Measurements from ENCODE around the gene C2. TPM values are rescaled to one million over a fixed set of nuclear protein-coding genes. Genes with fewer than 3 reads are reported as not detected.
"Not testable (repeated sequence)": the region's sequence is repeated elsewhere in the genome, so short reads cannot be mapped to it uniquely, and the experiment has no call there.

The C2 gene
- total RNA-seq, 2 donors from 2014 or later: 3.4 to 5.1 TPM

GRCh38 chr6:31971279-31971992 is 43.9 kb downstream of the C2 start:
- peaks cover 43% of the 10 kb centered on the region for H3K4me1 Mint-ChIP-seq (ENCODE audit: low read depth)
- DNase-seq (no peak), ATAC-seq (replicated peaks in 1 of 2) (no peak)
- peaks cover 2 to 6% of the 10 kb centered on the region in 2 donors for H3K36me3 Mint-ChIP-seq (ENCODE audit: insufficient read depth in 2 of 2)
- no peaks in the 10 kb centered on the region for H3K9me3 Mint-ChIP-seq
- peak overlapping the region; percentile 94 for H3K27ac Mint-ChIP-seq
- H3K27me3 Mint-ChIP-seq (ENCODE audit: low read depth): no peaks in the 10 kb centered on the region
- H3K4me3 Mint-ChIP-seq: peak overlapping the region; percentile 86 to 91

- Mint-ChIP-seq H3K27ac (peak within 1 kb of the TSS; percentile 94), H3K9me3 (no peaks in the 10 kb centered on the region), H3K4me3 (peak within 1 kb of the TSS; percentile 86 to 91), H3K4me1 (ENCODE audit: low read depth) (peaks cover 43% of the 10 kb centered on the region), H3K27me3 (ENCODE audit: low read depth) (no peaks in the 10 kb centered on the region), H3K36me3 (ENCODE audit: insufficient read depth in 2 of 2) (peaks cover 2 to 6% of the 10 kb centered on the region in 2 donors)
- peak; percentile 94 to 97 for ATAC-seq (replicated peaks in 1 of 2)
- DNase-seq: peak; percentile 98
Observed at GRCh38 chr6:31971993-31972708, 44.6 kb downstream of the C2 start, which contains the start of gene DXO. Gene DXO, minus strand, starts transcription at chr6:31972138. Its CDS starts 463 bp downstream, at chr6:31971675.

GRCh38 chr6:31972709-31973350 is 45.3 kb downstream of the C2 start:
- DNase-seq: no peak
- no peak for ATAC-seq (replicated peaks in 1 of 2)

GRCh38 chr6:31976065-31976464 is 48.5 kb downstream of the C2 start:
- H3K4me1 Mint-ChIP-seq (ENCODE audit: low read depth): peaks cover 38% of the 10 kb centered on the region
- not testable (repeated sequence) for H3K36me3 Mint-ChIP-seq (ENCODE audit: insufficient read depth in 2 of 2); H3K4me3 Mint-ChIP-seq; DNase-seq; H3K27me3 Mint-ChIP-seq (ENCODE audit: low read depth); H3K27ac Mint-ChIP-seq; ATAC-seq (replicated peaks in 1 of 2); H3K9me3 Mint-ChIP-seq

More at GRCh38 chr6:31972709-31973350, 45.3 kb downstream of the C2 start:
- peaks cover 43% of the 10 kb centered on the region for H3K4me1 Mint-ChIP-seq (ENCODE audit: low read depth)
- H3K9me3 Mint-ChIP-seq: no peaks in the 10 kb centered on the region
- H3K4me3 Mint-ChIP-seq: peak overlapping the region; percentile 86 to 91
- H3K36me3 Mint-ChIP-seq (ENCODE audit: insufficient read depth in 2 of 2): peaks cover 2 to 6% of the 10 kb centered on the region in 2 donors
- peak overlapping the region; percentile 94 for H3K27ac Mint-ChIP-seq
- no peaks in the 10 kb centered on the region for H3K27me3 Mint-ChIP-seq (ENCODE audit: low read depth)

- H3K4me1 Mint-ChIP-seq (ENCODE audit: low read depth): peaks cover 32% of the 10 kb centered on the region
- DNase-seq (no peak), ATAC-seq (replicated peaks in 1 of 2) (no peak)
- H3K4me3 Mint-ChIP-seq: no peak overlapping the region
- no peak overlapping the region for H3K27ac Mint-ChIP-seq
- H3K36me3 Mint-ChIP-seq (ENCODE audit: insufficient read depth in 2 of 2): no peaks in the 10 kb centered on the region
- H3K27me3 Mint-ChIP-seq (ENCODE audit: low read depth): no peaks in the 10 kb centered on the region
- no peaks in the 10 kb centered on the region for H3K9me3 Mint-ChIP-seq
Observed at GRCh38 chr6:31977816-31978431, 50.4 kb downstream of the C2 start.

GRCh38 chr6:31978831-31979230 is 51.3 kb downstream of the C2 start:
- peaks cover 23% of the 10 kb centered on the region for H3K4me1 Mint-ChIP-seq (ENCODE audit: low read depth)
- ATAC-seq (replicated peaks in 1 of 2): no peak
- no peaks in the 10 kb centered on the region for H3K9me3 Mint-ChIP-seq
- DNase-seq: no peak
- H3K27ac Mint-ChIP-seq: peak overlapping the region; percentile 91
- H3K4me3 Mint-ChIP-seq: peak overlapping the region in 1 of 2 donors; percentile 32
- H3K36me3 Mint-ChIP-seq (ENCODE audit: insufficient read depth in 2 of 2): no peaks in the 10 kb centered on the region
- no peaks in the 10 kb centered on the region for H3K27me3 Mint-ChIP-seq (ENCODE audit: low read depth)

- H3K36me3 Mint-ChIP-seq (ENCODE audit: insufficient read depth in 2 of 2): no peaks in the 10 kb centered on the region
- H3K27ac Mint-ChIP-seq: peak overlapping the region; percentile 91
Observed at GRCh38 chr6:31979238-31979898, 51.9 kb downstream of the C2 start.

GRCh38 chr6:31980195-31980876 is 52.8 kb downstream of the C2 start:
- not testable (repeated sequence) for ATAC-seq (replicated peaks in 1 of 2); H3K27me3 Mint-ChIP-seq (ENCODE audit: low read depth); H3K36me3 Mint-ChIP-seq (ENCODE audit: insufficient read depth in 2 of 2); H3K4me3 Mint-ChIP-seq; DNase-seq; H3K9me3 Mint-ChIP-seq
- Mint-ChIP-seq H3K27ac (peak overlapping the region; percentile 91), H3K4me1 (ENCODE audit: low read depth) (peaks cover 14% of the 10 kb centered on the region)

More at GRCh38 chr6:31979238-31979898, 51.9 kb downstream of the C2 start:
- Mint-ChIP-seq H3K9me3 (no peaks in the 10 kb centered on the region), H3K27me3 (ENCODE audit: low read depth) (no peaks in the 10 kb centered on the region), H3K4me3 (no peak overlapping the region), H3K4me1 (ENCODE audit: low read depth) (peaks cover 18% of the 10 kb centered on the region)
- ATAC-seq (replicated peaks in 1 of 2) (no peak), DNase-seq (no peak)

- H3K36me3 Mint-ChIP-seq (ENCODE audit: insufficient read depth in 2 of 2); H3K27me3 Mint-ChIP-seq (ENCODE audit: low read depth); DNase-seq; ATAC-seq (replicated peaks in 1 of 2); H3K9me3 Mint-ChIP-seq; H3K4me3 Mint-ChIP-seq; H3K27ac Mint-ChIP-seq: not testable (repeated sequence)
- H3K4me1 Mint-ChIP-seq (ENCODE audit: low read depth): peaks cover 14% of the 10 kb centered on the region
Observed at GRCh38 chr6:31980998-31981397, 53.5 kb downstream of the C2 start.

GRCh38 chr6:31981744-31982143 is 54.2 kb downstream of the C2 start, which contains the start of gene C4A:
Gene C4A, plus strand, starts transcription at chr6:31982057. Its CDS starts 51 bp downstream, at chr6:31982108.
- H3K27ac Mint-ChIP-seq; H3K27me3 Mint-ChIP-seq (ENCODE audit: low read depth); H3K9me3 Mint-ChIP-seq; ATAC-seq (replicated peaks in 1 of 2); H3K36me3 Mint-ChIP-seq (ENCODE audit: insufficient read depth in 2 of 2); H3K4me3 Mint-ChIP-seq; DNase-seq: not testable (repeated sequence)
- peaks cover 14% of the 10 kb centered on the region for H3K4me1 Mint-ChIP-seq (ENCODE audit: low read depth)

GRCh38 chr6:31989363-31989762 is 61.8 kb downstream of the C2 start:
- not testable (repeated sequence) for H3K9me3 Mint-ChIP-seq; H3K27me3 Mint-ChIP-seq (ENCODE audit: low read depth)

GRCh38 chr6:31994421-31994820 is 66.9 kb downstream of the C2 start:
- not testable (repeated sequence) for H3K27ac Mint-ChIP-seq; H3K4me3 Mint-ChIP-seq; DNase-seq; H3K4me1 Mint-ChIP-seq (ENCODE audit: low read depth); H3K36me3 Mint-ChIP-seq (ENCODE audit: insufficient read depth in 2 of 2); ATAC-seq (replicated peaks in 1 of 2); H3K27me3 Mint-ChIP-seq (ENCODE audit: low read depth); H3K9me3 Mint-ChIP-seq

More at GRCh38 chr6:31989363-31989762, 61.8 kb downstream of the C2 start:
- ATAC-seq (replicated peaks in 1 of 2); DNase-seq; H3K4me3 Mint-ChIP-seq; H3K4me1 Mint-ChIP-seq (ENCODE audit: low read depth); H3K36me3 Mint-ChIP-seq (ENCODE audit: insufficient read depth in 2 of 2); H3K27ac Mint-ChIP-seq: not testable (repeated sequence)
